Gastrocnemius medialis (tissue), 4 donors: Measurements from ENCODE around the gene HEBP2. TPM values are rescaled to one million over a fixed set of nuclear protein-coding genes. Genes with fewer than 3 reads are reported as not detected.

ENCODE experiments used
- ATAC-seq, 2 donors: fragments of 150-250 bp; one replicate each; pipeline ENCODE4 v1.9.1; 2016
- DNase-seq, 2 donors: peaks; one replicate each; pipeline ENCODE4 v3.0.0-alpha.2; 2019
- H3K27ac ChIP-seq, 4 donors: fragments of 200-600 bp; sonication (generic); 1 replicate in 1 of 4; 2 replicates in 3 of 4; pipeline ENCODE4 v1.5.1; 2016 to 2018; ENCODE audit warnings: mild to moderate bottlenecking in 2 of 4, moderate library complexity in 1 of 4
- H3K27me3 ChIP-seq, 3 donors: fragments of 200-600 bp; sonication (generic) in 2 of 3; 1 replicate in 1 of 3; 2 replicates in 2 of 3; pipeline versions ENCODE4 v1.5.1 to v1.6.0; 2016 to 2019; ENCODE audit warnings: mild to moderate bottlenecking in 1 of 3, moderate library complexity in 1 of 3
- H3K36me3 ChIP-seq, 2 donors: fragments of 200-600 bp; sonication (generic) in 1 of 2; one replicate each; pipeline ENCODE4 v1.5.1; 2017 to 2018
- H3K4me1 ChIP-seq, 2 donors: fragments of 200-600 bp; sonication (generic) in 1 of 2; one replicate each; pipeline ENCODE4 v1.5.1; 2016 to 2017; ENCODE audit warnings: mild to moderate bottlenecking in 2 of 2
- H3K4me3 ChIP-seq, 4 donors: fragments of 200-600 bp; sonication (generic) in 3 of 4; 1 replicate in 1 of 4; 2 replicates in 3 of 4; pipeline ENCODE4 v1.5.1; 2016 to 2019; ENCODE audit warnings: mild to moderate bottlenecking in 2 of 4
- H3K9me3 ChIP-seq, 3 donors: fragments of 200-600 bp; sonication (generic) in 2 of 3; 1 replicate in 1 of 3; 2 replicates in 2 of 3; pipeline ENCODE4 v1.5.1; 2016 to 2019
- POLR2A ChIP-seq, 2 donors: fragments of 450-650 bp; IDR thresholded peaks; one replicate each; pipeline ENCODE4 v1.6.1; 2017; ENCODE audit warnings: antibody characterized with exemption in 2 of 2, mild to moderate bottlenecking in 2 of 2, moderate library complexity in 2 of 2
- in situ Hi-C, 4 donors: fragments of 200-750 bp; cut with MboI; loops; one replicate each; pipeline versions ENCODE4 v1.15.0 to v1.8.0; 2017; ENCODE audit warnings: low sequenced_read_pairs in 4 of 4
- intact Hi-C: fragments of 100-400 bp; cut with DNase I; formaldehyde crosslinking; loops from one replicate; pipeline ENCODE4 v1.15.1; 2023; ENCODE audit warnings: low total_unique reads
- total RNA-seq, 4 donors: library from RNA; depleted of rRNA; stranded (reverse); fragments of >200 nt; gene quantifications; one replicate each; pipeline versions ENCODE4 v1.1.0 to v1.2.3, GENCODE V29; 2016
- TF ChIP-seq, protein P1 (sequence below), 5 experiments: fragments of 450-650 bp in 3 of 5; fragments of 200-600 bp in 2 of 5; sonication (generic) in 2 of 5; IDR thresholded peaks in 4 of 5; conservative IDR thresholded peaks in 1 of 5; 1 replicate in 4 of 5; 2 replicates in 1 of 5; pipeline ENCODE4 v1.5.1; 2016 to 2019; ENCODE audit warnings: antibody characterized with exemption in 5 of 5, mild to moderate bottlenecking in 3 of 5, moderate library complexity in 3 of 5

The HEBP2 gene
- total RNA-seq, 4 donors from 2014 or later: 60.3 to 81.5 (median 74.8) TPM

DNA sequence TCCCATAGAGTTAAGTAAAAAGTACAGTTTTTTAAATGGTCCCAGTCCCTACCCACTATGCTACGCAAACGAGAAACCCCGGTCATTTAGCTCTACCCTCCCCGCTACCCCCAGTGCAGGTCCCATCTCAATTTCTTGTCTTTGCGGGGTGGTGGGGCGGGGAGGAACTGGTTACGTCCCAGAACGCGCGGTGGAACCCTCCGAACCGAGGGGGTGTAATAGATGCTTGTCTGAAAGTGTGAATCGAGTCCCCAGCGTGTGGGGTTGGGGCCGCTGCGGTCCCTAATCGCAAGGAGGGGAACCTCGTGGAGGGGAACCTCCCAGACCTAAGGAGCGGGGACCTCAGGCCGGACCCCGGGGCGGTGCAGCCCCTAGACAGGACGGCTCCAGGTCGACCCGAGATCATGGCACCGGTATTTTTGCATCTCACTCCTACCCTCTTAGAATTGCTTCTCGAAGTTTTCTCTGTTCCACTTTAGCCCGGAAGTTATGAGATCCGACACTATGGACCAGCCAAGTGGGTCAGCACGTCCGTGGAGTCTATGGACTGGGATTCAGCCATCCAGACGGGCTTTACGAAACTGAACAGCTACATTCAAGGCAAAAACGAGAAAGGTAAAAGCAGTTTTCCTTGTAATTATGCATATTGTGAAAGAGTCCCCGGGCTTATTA, 779 bp downstream of the HEBP2 start:
- TF ChIP-seq, protein P1, sequence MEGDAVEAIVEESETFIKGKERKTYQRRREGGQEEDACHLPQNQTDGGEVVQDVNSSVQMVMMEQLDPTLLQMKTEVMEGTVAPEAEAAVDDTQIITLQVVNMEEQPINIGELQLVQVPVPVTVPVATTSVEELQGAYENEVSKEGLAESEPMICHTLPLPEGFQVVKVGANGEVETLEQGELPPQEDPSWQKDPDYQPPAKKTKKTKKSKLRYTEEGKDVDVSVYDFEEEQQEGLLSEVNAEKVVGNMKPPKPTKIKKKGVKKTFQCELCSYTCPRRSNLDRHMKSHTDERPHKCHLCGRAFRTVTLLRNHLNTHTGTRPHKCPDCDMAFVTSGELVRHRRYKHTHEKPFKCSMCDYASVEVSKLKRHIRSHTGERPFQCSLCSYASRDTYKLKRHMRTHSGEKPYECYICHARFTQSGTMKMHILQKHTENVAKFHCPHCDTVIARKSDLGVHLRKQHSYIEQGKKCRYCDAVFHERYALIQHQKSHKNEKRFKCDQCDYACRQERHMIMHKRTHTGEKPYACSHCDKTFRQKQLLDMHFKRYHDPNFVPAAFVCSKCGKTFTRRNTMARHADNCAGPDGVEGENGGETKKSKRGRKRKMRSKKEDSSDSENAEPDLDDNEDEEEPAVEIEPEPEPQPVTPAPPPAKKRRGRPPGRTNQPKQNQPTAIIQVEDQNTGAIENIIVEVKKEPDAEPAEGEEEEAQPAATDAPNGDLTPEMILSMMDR (IDR thresholded peaks at IDR 0.05 in 4 of 5, conservative IDR thresholded peaks at IDR 0.05 in 1 of 5): no peak
- no peak for TF ChIP-seq POLR2A (IDR thresholded peaks at IDR 0.05)
- Histone ChIP-seq H3K27me3 (no peaks in the 10 kb centered on the region), H3K36me3 (peaks cover 0 to 42% of the 10 kb centered on the region in 2 donors), H3K9me3 (no peaks in the 10 kb centered on the region), H3K27ac (peak overlapping the region; percentile 92 to 97 (median 94)), H3K4me1 (peaks cover 8 to 9% of the 10 kb centered on the region in 2 donors), H3K4me3 (peak overlapping the region; percentile 65 to 92 (median 84))
- DNase-seq: peak in 1 of 2 donors; percentile 5
- intact Hi-C loops (loop anchor here (2.0 to 10.0 kb wide), 4 partner anchors 288 to 1186 kb away; partner anchors contain the start of genes CCDC28A, IFNGR1 and TNFAIP3), in situ Hi-C loops (loop anchor here in 3 of 4 donors (10.0 to 25.0 kb wide), 2 partner anchors 290 to 357 kb away; partner anchors contain the start of gene CCDC28A (in 1 of the 3))
- peak; percentile 26 to 28 for ATAC-seq

DNA sequence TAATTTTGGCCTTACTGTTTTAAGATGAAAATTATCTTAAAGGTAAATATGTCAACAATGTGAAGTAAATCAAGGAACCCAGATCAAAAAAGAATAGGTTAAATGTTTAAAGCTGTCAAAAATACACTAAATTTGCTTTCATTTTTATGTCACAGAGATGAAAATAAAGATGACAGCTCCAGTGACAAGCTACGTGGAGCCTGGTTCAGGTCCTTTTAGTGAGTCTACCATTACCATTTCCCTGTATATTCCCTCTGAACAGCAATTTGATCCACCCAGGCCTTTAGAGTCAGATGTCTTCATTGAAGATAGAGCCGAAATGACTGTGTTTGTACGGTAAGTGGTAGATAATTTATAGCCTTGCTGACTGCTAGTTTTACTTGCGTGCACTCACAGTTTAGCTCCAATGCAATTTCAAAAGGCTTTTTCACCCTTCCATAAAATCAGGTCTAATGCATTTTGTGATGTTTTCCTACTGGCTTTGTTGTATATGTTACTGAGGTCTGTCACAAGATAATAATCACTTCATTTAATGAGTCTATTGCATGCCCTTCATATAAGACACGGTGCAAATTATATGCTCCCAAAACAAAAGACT, 1.9 kb downstream of the HEBP2 start:
- no peak for ATAC-seq
- no peak for DNase-seq
- H3K27me3 ChIP-seq: no peaks in the 10 kb centered on the region
- H3K4me1 ChIP-seq: peaks cover 8 to 9% of the 10 kb centered on the region in 2 donors
- no peak for TF ChIP-seq POLR2A (IDR thresholded peaks at IDR 0.05)
- TF ChIP-seq, protein P1 (IDR thresholded peaks at IDR 0.05 in 4 of 5, conservative IDR thresholded peaks at IDR 0.05 in 1 of 5): no peak
- peak overlapping the region; percentile 92 to 97 (median 94) for H3K27ac ChIP-seq
- in situ Hi-C loops: loop anchor here in 3 of 4 donors (10.0 to 25.0 kb wide), 2 partner anchors 291 to 356 kb away; partner anchors contain the start of gene CCDC28A (in 1 of the 3)
- H3K4me3 ChIP-seq: peak overlapping the region in 1 of 4 donors; percentile 77
- intact Hi-C loops: loop anchor here (2.0 to 10.0 kb wide), 3 partner anchors 289 to 1187 kb away; partner anchors contain the start of genes CCDC28A and IFNGR1
- no peaks in the 10 kb centered on the region for H3K9me3 ChIP-seq
- peaks cover 0 to 51% of the 10 kb centered on the region in 2 donors for H3K36me3 ChIP-seq

DNA sequence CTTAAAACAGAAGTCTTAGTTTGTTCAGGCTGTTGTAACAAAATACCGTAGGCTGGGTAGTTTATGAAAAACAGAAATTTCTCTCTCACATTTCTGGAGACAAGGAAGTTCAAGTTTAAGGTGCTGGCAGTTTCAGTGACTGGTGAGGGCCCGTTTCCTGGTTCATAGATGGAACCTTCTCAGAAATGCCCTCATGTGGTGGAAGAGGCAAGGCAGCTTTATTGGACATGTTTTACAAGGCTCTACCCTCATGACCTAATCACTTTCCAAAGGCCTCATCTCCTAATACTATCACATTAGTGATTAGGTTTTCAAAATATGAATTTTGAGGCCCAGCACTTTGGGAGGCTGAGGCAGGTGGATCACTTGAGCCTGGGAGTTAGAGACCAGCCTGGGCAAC, 2.4 kb downstream of the HEBP2 start:
- TF ChIP-seq POLR2A (IDR thresholded peaks at IDR 0.05): no peak
- TF ChIP-seq, protein P1 (IDR thresholded peaks at IDR 0.05 in 4 of 5, conservative IDR thresholded peaks at IDR 0.05 in 1 of 5): no peak
- peaks cover 0 to 56% of the 10 kb centered on the region in 2 donors for H3K36me3 ChIP-seq
- H3K27me3 ChIP-seq: no peaks in the 10 kb centered on the region
- no peak overlapping the region for H3K4me3 ChIP-seq
- H3K4me1 ChIP-seq: peaks cover 8 to 9% of the 10 kb centered on the region in 2 donors
- in situ Hi-C loops: loop anchor here in 3 of 4 donors (10.0 to 25.0 kb wide), 2 partner anchors 292 to 356 kb away; partner anchors contain the start of gene CCDC28A (in 1 of the 3)
- no peak overlapping the region for H3K27ac ChIP-seq
- no peaks in the 10 kb centered on the region for H3K9me3 ChIP-seq
- intact Hi-C loops: loop anchor here (10.0 kb wide), 1 partner anchor 368 kb away; the partner anchor contains the start of gene CCDC28A
- no peak for ATAC-seq
- no peak for DNase-seq

DNA sequence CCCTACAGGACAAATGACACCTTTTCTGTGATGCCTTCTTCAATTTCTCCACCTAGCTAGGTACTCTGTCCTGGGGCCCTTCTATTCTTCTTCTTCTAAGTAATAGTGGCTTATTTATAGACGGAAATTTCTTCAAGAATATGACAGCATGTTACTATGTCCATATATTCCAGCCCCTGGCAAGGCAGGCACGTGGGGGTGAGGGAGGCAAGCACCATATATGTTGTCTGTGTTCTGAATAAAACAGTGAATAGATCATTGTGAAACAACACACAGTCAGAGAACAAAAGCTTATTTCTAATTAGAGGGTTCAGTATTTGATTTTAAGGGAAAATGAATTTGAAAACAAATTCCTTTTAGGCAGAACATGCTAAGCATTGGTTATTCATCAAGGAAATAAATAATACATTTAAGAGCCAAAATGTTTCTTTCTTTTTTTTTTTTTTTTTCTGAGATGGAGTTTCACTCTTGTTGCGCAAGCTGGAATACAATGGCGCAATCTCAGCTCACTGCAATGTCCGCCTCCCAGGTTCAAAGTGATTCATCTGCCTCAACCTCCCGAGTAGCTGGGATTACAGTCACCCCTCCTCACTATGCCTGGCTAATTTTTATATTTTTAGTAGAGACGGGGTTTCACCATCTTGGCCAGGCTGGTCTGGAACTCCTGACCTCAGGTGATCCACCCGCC, 6.2 kb downstream of the HEBP2 start:
- in situ Hi-C loops (loop anchor here in 2 of 4 donors (10.0 to 25.0 kb wide), 2 partner anchors 352 to 365 kb away; partner anchors contain the start of gene CCDC28A (in 2 of the 2)), intact Hi-C loops (no loop called here)

More for the DNA sequence above, 6.2 kb downstream of the HEBP2 start:
- peaks cover 0 to 89% of the 10 kb centered on the region in 2 donors for H3K36me3 ChIP-seq
- H3K4me3 ChIP-seq: no peak overlapping the region
- peaks cover 4 to 5% of the 10 kb centered on the region in 2 donors for H3K4me1 ChIP-seq
- TF ChIP-seq, protein P1 (IDR thresholded peaks at IDR 0.05 in 4 of 5, conservative IDR thresholded peaks at IDR 0.05 in 1 of 5): no peak
- TF ChIP-seq POLR2A (IDR thresholded peaks at IDR 0.05): no peak
- no peaks in the 10 kb centered on the region for H3K27me3 ChIP-seq
- H3K9me3 ChIP-seq: no peaks in the 10 kb centered on the region
- DNase-seq (peak in 1 of 2 donors; percentile 34), ATAC-seq (peak in 1 of 2 donors; percentile 48)
- peak overlapping the region; percentile 16 to 47 (median 42) for H3K27ac ChIP-seq
